Measurements from ENCODE around the gene APOBEC3G.
A peak's percentile ranks its signal among the peaks of the same experiment; 100 is the strongest.
"Not testable (repeated sequence)": the region's sequence is repeated elsewhere in the genome, so short reads cannot be mapped to it uniquely, and the experiment has no call there.

The APOBEC3G gene

GRCh38 chr22:39077026-39077840, at the start of gene APOBEC3G:
Gene APOBEC3G (plus strand): TSS chr22:39077275. CDS start chr22:39077362, 87 bp downstream.
- DNase-seq (ENCODE audit: low read depth): peak; percentile 64

GRCh38 chr22:39027717-39028116, 49.4 kb upstream of the APOBEC3G start:
- no peak for DNase-seq (ENCODE audit: low read depth)

- DNase-seq (ENCODE audit: low read depth): no peak
Observed at GRCh38 chr22:39028281-39028680, 48.8 kb upstream of the APOBEC3G start.

- no peak for DNase-seq (ENCODE audit: low read depth)
Observed at GRCh38 chr22:39029227-39029626, 47.8 kb upstream of the APOBEC3G start.

- no peak for DNase-seq (ENCODE audit: low read depth)
Observed at GRCh38 chr22:39030705-39031104, 46.4 kb upstream of the APOBEC3G start.

GRCh38 chr22:39031434-39032295, 45.4 kb upstream of the APOBEC3G start:
- DNase-seq (ENCODE audit: low read depth): not testable (repeated sequence)

GRCh38 chr22:39037071-39037470, 40.0 kb upstream of the APOBEC3G start:
- not testable (repeated sequence) for DNase-seq (ENCODE audit: low read depth)

- no peak for DNase-seq (ENCODE audit: low read depth)
Observed at GRCh38 chr22:39039306-39040126, 37.6 kb upstream of the APOBEC3G start.

GRCh38 chr22:39040155-39040537, 36.9 kb upstream of the APOBEC3G start:
- not testable (repeated sequence) for DNase-seq (ENCODE audit: low read depth)

GRCh38 chr22:39040538-39041296, 36.4 kb upstream of the APOBEC3G start, which contains the start of gene APOBEC3F:
Gene APOBEC3F (plus strand): TSS chr22:39040864. CDS start chr22:39040961, 97 bp downstream.
- peak; percentile 47 for DNase-seq (ENCODE audit: low read depth)

- DNase-seq (ENCODE audit: low read depth): no peak
Observed at GRCh38 chr22:39041908-39042307, 35.2 kb upstream of the APOBEC3G start.

GRCh38 chr22:39043063-39043462, 34.0 kb upstream of the APOBEC3G start:
- not testable (repeated sequence) for DNase-seq (ENCODE audit: low read depth)

- DNase-seq (ENCODE audit: low read depth): not testable (repeated sequence)
Observed at GRCh38 chr22:39045136-39045535, 31.9 kb upstream of the APOBEC3G start.

GRCh38 chr22:39049486-39049885, 27.6 kb upstream of the APOBEC3G start:
- DNase-seq (ENCODE audit: low read depth): not testable (repeated sequence)

- DNase-seq (ENCODE audit: low read depth): not testable (repeated sequence)
Observed at GRCh38 chr22:39051844-39052495, 25.1 kb upstream of the APOBEC3G start.

GRCh38 chr22:39055658-39056057, 21.4 kb upstream of the APOBEC3G start:
- no peak for DNase-seq (ENCODE audit: low read depth)

GRCh38 chr22:39061290-39061689, 15.8 kb upstream of the APOBEC3G start:
- not testable (repeated sequence) for DNase-seq (ENCODE audit: low read depth)

GRCh38 chr22:39061951-39062350, 15.1 kb upstream of the APOBEC3G start:
- DNase-seq (ENCODE audit: low read depth): not testable (repeated sequence)

GRCh38 chr22:39063904-39064303, 13.2 kb upstream of the APOBEC3G start:
- DNase-seq (ENCODE audit: low read depth): not testable (repeated sequence)
